ENCODE data around the gene TCAF1.

- TF ChIP-seq CTCF (IDR thresholded peaks at IDR 0.05) (no peak), POLR2A (IDR thresholded peaks at IDR 0.05; ENCODE audit: low read depth) (no peak), EP300 (IDR thresholded peaks at IDR 0.05) (no peak)
Measured at GRCh38 chr7:143849785-143850479, 52.0 kb downstream of the TCAF1 start.

Measured in esophagus muscularis mucosa (tissue), 4 donors.